ENCODE measurements around the gene DUSP1. TPM values are rescaled to one million over a fixed set of nuclear protein-coding genes. Genes with fewer than 3 reads are reported as not detected.

Gene DUSP1
- total RNA-seq, 1 experiment from 2014 or later: 275 TPM

- DNase-seq (ENCODE audit: low spot score): peak; percentile 70
Observed at GRCh38 chr5:172777881-172778814, 7.2 kb upstream of the DUSP1 start.

- DNase-seq (ENCODE audit: low spot score): no peak
Observed at GRCh38 chr5:172776235-172776594, 5.2 kb upstream of the DUSP1 start.

GRCh38 chr5:172775326-172776234, 4.6 kb upstream of the DUSP1 start:
- DNase-seq (ENCODE audit: low spot score): peak; percentile 31

- DNase-seq (ENCODE audit: low spot score): no peak
Observed at GRCh38 chr5:172774561-172775315, 3.7 kb upstream of the DUSP1 start.

- DNase-seq (ENCODE audit: low spot score): no peak
Observed at GRCh38 chr5:172773481-172774469, 2.8 kb upstream of the DUSP1 start.

GRCh38 chr5:172772112-172772906, 1.3 kb upstream of the DUSP1 start:
- peak; percentile 94 for DNase-seq (ENCODE audit: low spot score)

- no peak for DNase-seq (ENCODE audit: low spot score)
Observed at GRCh38 chr5:172771439-172772111, 580 bp upstream of the DUSP1 start.

GRCh38 chr5:172770374-172770674, 671 bp downstream of the DUSP1 start:
- no peak for DNase-seq (ENCODE audit: low spot score)

GRCh38 chr5:172769616-172770373, 1.2 kb downstream of the DUSP1 start:
- peak; percentile 58 for DNase-seq (ENCODE audit: low spot score)

- no peak for DNase-seq (ENCODE audit: low spot score)
Observed at GRCh38 chr5:172769342-172769615, 1.7 kb downstream of the DUSP1 start.

- DNase-seq (ENCODE audit: low spot score): peak; percentile 43
Observed at GRCh38 chr5:172768573-172769341, 2.2 kb downstream of the DUSP1 start.

- peak; percentile 37 for DNase-seq (ENCODE audit: low spot score)
Observed at GRCh38 chr5:172768098-172768572, 2.9 kb downstream of the DUSP1 start.

- peak; percentile 59 for DNase-seq (ENCODE audit: low spot score)
Observed at GRCh38 chr5:172766287-172767108, 4.5 kb downstream of the DUSP1 start.

- DNase-seq (ENCODE audit: low spot score): peak; percentile 47
Observed at GRCh38 chr5:172765766-172766286, 5.2 kb downstream of the DUSP1 start.

- peak; percentile 99 for DNase-seq (ENCODE audit: low spot score)
Observed at GRCh38 chr5:172764861-172765765, 5.9 kb downstream of the DUSP1 start.

- DNase-seq (ENCODE audit: low spot score): no peak
Observed at GRCh38 chr5:172763120-172763464, 7.9 kb downstream of the DUSP1 start.

Measured in HT-29 (cell line).